Measurements from ENCODE around the gene CST1.
A peak's percentile ranks its signal among the peaks of the same experiment; 100 is the strongest.
"Not testable (repeated sequence)": the region's sequence is repeated elsewhere in the genome, so short reads cannot be mapped to it uniquely, and the experiment has no call there.

Gene CST1

DNA sequence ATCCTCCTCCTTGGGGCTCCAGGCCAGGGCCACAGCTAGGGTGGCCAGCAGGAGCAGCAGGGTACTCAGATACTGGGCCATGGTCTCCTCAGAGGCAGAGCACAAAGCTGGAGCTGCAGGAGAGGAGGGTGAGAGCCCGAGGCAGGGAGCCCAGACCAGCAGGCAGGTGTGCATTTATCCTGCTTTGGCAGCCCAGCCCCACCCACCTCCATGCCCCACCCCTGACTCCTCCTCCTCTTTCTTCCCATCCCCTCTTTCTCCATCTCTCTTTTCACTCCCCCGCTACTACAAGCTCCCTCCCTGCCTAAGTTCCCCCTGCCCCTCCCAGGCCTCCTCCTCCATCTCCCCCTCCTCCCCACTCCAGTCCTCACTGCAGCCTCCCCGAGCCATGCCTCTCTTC is at the start of gene CST1:
CST1 (minus strand) TSS at position 150 of the 400 bp plus-strand sequence; CDS start at position 81, 69 bp downstream.
- H3K36me3 ChIP-seq (ENCODE audit: insufficient read depth); H3K27me3 ChIP-seq (ENCODE audit: insufficient read depth, low read depth); H3K4me3 ChIP-seq (IDR thresholded peaks at IDR 0.05; ENCODE audit: insufficient read depth, low read depth, low read length); H2AFZ ChIP-seq (ENCODE audit: low read depth); H4K20me1 ChIP-seq (ENCODE audit: insufficient read depth); H3K79me2 ChIP-seq (ENCODE audit: insufficient read depth, low read depth); H3K9ac ChIP-seq; H3K27ac ChIP-seq; H3K4me1 ChIP-seq (ENCODE audit: low read depth, poor library complexity, severe bottlenecking); H3K4me2 ChIP-seq: not testable (repeated sequence)

- H3K4me1 ChIP-seq (ENCODE audit: low read depth, poor library complexity, severe bottlenecking); H3K27ac ChIP-seq; H3K4me2 ChIP-seq; H3K36me3 ChIP-seq (ENCODE audit: insufficient read depth); H4K20me1 ChIP-seq (ENCODE audit: insufficient read depth); H2AFZ ChIP-seq (ENCODE audit: low read depth); H3K4me3 ChIP-seq (IDR thresholded peaks at IDR 0.05; ENCODE audit: insufficient read depth, low read depth, low read length); H3K9ac ChIP-seq; H3K27me3 ChIP-seq (ENCODE audit: insufficient read depth, low read depth); H3K79me2 ChIP-seq (ENCODE audit: insufficient read depth, low read depth): not testable (repeated sequence)
- TF ChIP-seq, protein P1, sequence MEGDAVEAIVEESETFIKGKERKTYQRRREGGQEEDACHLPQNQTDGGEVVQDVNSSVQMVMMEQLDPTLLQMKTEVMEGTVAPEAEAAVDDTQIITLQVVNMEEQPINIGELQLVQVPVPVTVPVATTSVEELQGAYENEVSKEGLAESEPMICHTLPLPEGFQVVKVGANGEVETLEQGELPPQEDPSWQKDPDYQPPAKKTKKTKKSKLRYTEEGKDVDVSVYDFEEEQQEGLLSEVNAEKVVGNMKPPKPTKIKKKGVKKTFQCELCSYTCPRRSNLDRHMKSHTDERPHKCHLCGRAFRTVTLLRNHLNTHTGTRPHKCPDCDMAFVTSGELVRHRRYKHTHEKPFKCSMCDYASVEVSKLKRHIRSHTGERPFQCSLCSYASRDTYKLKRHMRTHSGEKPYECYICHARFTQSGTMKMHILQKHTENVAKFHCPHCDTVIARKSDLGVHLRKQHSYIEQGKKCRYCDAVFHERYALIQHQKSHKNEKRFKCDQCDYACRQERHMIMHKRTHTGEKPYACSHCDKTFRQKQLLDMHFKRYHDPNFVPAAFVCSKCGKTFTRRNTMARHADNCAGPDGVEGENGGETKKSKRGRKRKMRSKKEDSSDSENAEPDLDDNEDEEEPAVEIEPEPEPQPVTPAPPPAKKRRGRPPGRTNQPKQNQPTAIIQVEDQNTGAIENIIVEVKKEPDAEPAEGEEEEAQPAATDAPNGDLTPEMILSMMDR (conservative IDR thresholded peaks at IDR 0.05; ENCODE audit: low read depth, low read length) = 0 out of 2 replicates have a peak, but pooled peaks have one; percentile 33
These were observed 48.6 kb upstream of the CST1 start for GRCh38 chr20:23799216-23799847.

GRCh38 chr20:23795526-23795925 is 44.8 kb upstream of the CST1 start:
- no peak overlapping the region for H2AFZ ChIP-seq (ENCODE audit: low read depth)
- H3K27me3 ChIP-seq (ENCODE audit: insufficient read depth, low read depth) = no peaks in the 10 kb centered on the region
- H3K36me3 ChIP-seq (ENCODE audit: insufficient read depth) = no peaks in the 10 kb centered on the region
- H3K9ac ChIP-seq = no peak overlapping the region
- TF ChIP-seq, protein P1 (conservative IDR thresholded peaks at IDR 0.05; ENCODE audit: low read depth, low read length) = no peak
- no peaks in the 10 kb centered on the region for H3K79me2 ChIP-seq (ENCODE audit: insufficient read depth, low read depth)
- H4K20me1 ChIP-seq (ENCODE audit: insufficient read depth) = no peaks in the 10 kb centered on the region
- H3K4me1 ChIP-seq (ENCODE audit: low read depth, poor library complexity, severe bottlenecking) = no peaks in the 10 kb centered on the region
- H3K4me3 ChIP-seq (IDR thresholded peaks at IDR 0.05; ENCODE audit: insufficient read depth, low read depth, low read length) = no peak overlapping the region
- H3K27ac ChIP-seq = no peak overlapping the region
- H3K4me2 ChIP-seq = no peak overlapping the region

- H3K27ac ChIP-seq = no peak overlapping the region
- no peaks in the 10 kb centered on the region for H3K36me3 ChIP-seq (ENCODE audit: insufficient read depth)
- TF ChIP-seq, protein P1 (conservative IDR thresholded peaks at IDR 0.05; ENCODE audit: low read depth, low read length) = no peak
- H4K20me1 ChIP-seq (ENCODE audit: insufficient read depth) = no peaks in the 10 kb centered on the region
- H3K4me3 ChIP-seq (IDR thresholded peaks at IDR 0.05; ENCODE audit: insufficient read depth, low read depth, low read length) = no peak overlapping the region
- H2AFZ ChIP-seq (ENCODE audit: low read depth) = no peak overlapping the region
- no peaks in the 10 kb centered on the region for H3K4me1 ChIP-seq (ENCODE audit: low read depth, poor library complexity, severe bottlenecking)
- H3K79me2 ChIP-seq (ENCODE audit: insufficient read depth, low read depth) = no peaks in the 10 kb centered on the region
- H3K27me3 ChIP-seq (ENCODE audit: insufficient read depth, low read depth) = no peaks in the 10 kb centered on the region
- H3K9ac ChIP-seq = no peak overlapping the region
- H3K4me2 ChIP-seq = no peak overlapping the region
These were observed 44.1 kb upstream of the CST1 start for GRCh38 chr20:23794841-23795240.

GRCh38 chr20:23794065-23794464 is 43.3 kb upstream of the CST1 start:
- H4K20me1 ChIP-seq (ENCODE audit: insufficient read depth) = no peaks in the 10 kb centered on the region
- H2AFZ ChIP-seq (ENCODE audit: low read depth) = no peak overlapping the region
- no peaks in the 10 kb centered on the region for H3K79me2 ChIP-seq (ENCODE audit: insufficient read depth, low read depth)
- no peaks in the 10 kb centered on the region for H3K27me3 ChIP-seq (ENCODE audit: insufficient read depth, low read depth)
- TF ChIP-seq, protein P1 (conservative IDR thresholded peaks at IDR 0.05; ENCODE audit: low read depth, low read length) = no peak
- H3K9ac ChIP-seq = no peak overlapping the region
- no peaks in the 10 kb centered on the region for H3K4me1 ChIP-seq (ENCODE audit: low read depth, poor library complexity, severe bottlenecking)
- no peak overlapping the region for H3K4me3 ChIP-seq (IDR thresholded peaks at IDR 0.05; ENCODE audit: insufficient read depth, low read depth, low read length)
- no peaks in the 10 kb centered on the region for H3K36me3 ChIP-seq (ENCODE audit: insufficient read depth)
- no peak overlapping the region for H3K4me2 ChIP-seq
- no peak overlapping the region for H3K27ac ChIP-seq

All from KMS-11 (cell line).